K562 (cell line): Measurements from ENCODE around the gene THEM5. TPM values are rescaled to one million over a fixed set of nuclear protein-coding genes. Genes with fewer than 3 reads are reported as not detected.

ENCODE experiments used
- BRCA1 ChIP-seq, 2 experiments: fragments of 450-650 bp in 1 of 2; sonication (generic) in 1 of 2; formaldehyde crosslinking in 1 of 2; IDR thresholded peaks; 2 replicates each; pipeline versions ENCODE4 v1.5.0 to v1.6.1; 2017 to 2020; ENCODE audit warnings: mild to moderate bottlenecking in 1 of 2, missing genetic modification reagents in 1 of 2
- CEBPG ChIP-seq, 3 experiments: fragments of 200-800 bp in 1 of 3; sonication (Bioruptor generic) in 1 of 3; sonication (generic) in 1 of 3; formaldehyde crosslinking in 1 of 3; IDR thresholded peaks in 2 of 3; conservative IDR thresholded peaks in 1 of 3; 2 replicates each; pipeline versions ENCODE4 v1.6.1 to v1.8.0; 2016 to 2022; ENCODE audit warnings: missing compliant biosample characterization in 2 of 3, missing genetic modification characterization in 2 of 3, mild to moderate bottlenecking in 1 of 3, missing genetic modification reagents in 1 of 3
- COPS2 ChIP-seq: fragments of 450-650 bp; conservative IDR thresholded peaks from 2 replicates; pipeline ENCODE4 v1.6.1; 2016; ENCODE audit warnings: mild to moderate bottlenecking, moderate library complexity
- CREBBP ChIP-seq: IDR thresholded peaks from one replicate; pipeline ENCODE4 v1.6.1; 2012; ENCODE audit warnings: low read depth, mild to moderate bottlenecking, control low read depth, inconsistent platforms, low read length
- FIP1L1 ChIP-seq: fragments of 200-400 bp; formaldehyde crosslinking; IDR thresholded peaks from 2 replicates; pipeline ENCODE4 v1.6.1; 2018; ENCODE audit warnings: mild to moderate bottlenecking, low read depth, low read length; ENCODE audit not compliant: poor library complexity, severe bottlenecking
- FOXM1 ChIP-seq, 2 experiments: fragments of 450-650 bp in 1 of 2; sonication (generic) in 1 of 2; formaldehyde crosslinking in 1 of 2; IDR thresholded peaks; 2 replicates each; pipeline versions ENCODE4 v1.6.1 to v1.9.0; 2017 to 2022; ENCODE audit warnings: low read depth in 2 of 2, mild to moderate bottlenecking in 2 of 2, missing genetic modification reagents in 1 of 2, moderate library complexity in 1 of 2
- HMG20A ChIP-seq: fragments of 450-650 bp; formaldehyde crosslinking; conservative IDR thresholded peaks from 2 replicates; pipeline ENCODE4 v1.4.0; 2020; ENCODE audit warnings: mild to moderate bottlenecking, mixed read lengths
- LCOR ChIP-seq: sonication (generic); formaldehyde crosslinking; IDR thresholded peaks from 2 replicates; pipeline ENCODE4 v1.8.0; 2022; ENCODE audit warnings: mild to moderate bottlenecking, missing genetic modification reagents
- LEF1 ChIP-seq: fragments of 450-650 bp; IDR thresholded peaks from 2 replicates; pipeline ENCODE4 v1.6.1; 2016; ENCODE audit warnings: mild to moderate bottlenecking
- PURB ChIP-seq: sonication (generic); formaldehyde crosslinking; IDR thresholded peaks from 2 replicates; pipeline ENCODE4 v1.9.0; 2021; ENCODE audit warnings: low read depth, mild to moderate bottlenecking, missing genetic modification reagents
- XRCC4 ChIP-seq: IDR thresholded peaks from one replicate; pipeline ENCODE4 v1.6.1; 2011; ENCODE audit not compliant: insufficient read depth, insufficient read length; ENCODE audit errors: extremely low read depth
- ZBTB8A ChIP-seq: fragments of 450-650 bp; IDR thresholded peaks from 2 replicates; pipeline ENCODE4 v1.6.1; 2018; ENCODE audit warnings: mild to moderate bottlenecking, moderate library complexity; ENCODE audit not compliant: partially characterized antibody
- ZNF347 ChIP-seq: fragments of 450-650 bp; formaldehyde crosslinking; IDR thresholded peaks from 2 replicates; pipeline ENCODE4 v1.4.0; 2020; ENCODE audit warnings: low read depth, mild to moderate bottlenecking, moderate library complexity
- polyA plus RNA-seq, 8 experiments: library from polyadenylated mRNA; depleted of rRNA in 4 of 8; stranded (reverse) in 5 of 8; unstranded in 3 of 8; fragments of >200 nt; fragmentation: Nextera tagmentation in 2 of 8; fragmentation: Illumina TruSeq in 1 of 8; extraction: Ambion mirVana in 2 of 8; extraction: Trizol in 1 of 8; gene quantifications; 2 replicates each; pipeline versions ENCODE4 v1.2.1 to v1.2.3, GENCODE V29; 2011 to 2014; ENCODE audit warnings: inconsistent platforms in 1 of 8, missing spikeins in 1 of 8
- total RNA-seq, 7 experiments: library from RNA; depleted of rRNA in 6 of 7; stranded (reverse); fragments of >200 nt in 6 of 7; fragmentation: Illumina TruSeq in 2 of 7; extraction: Trizol in 2 of 7; gene quantifications; 2 replicates each; pipeline versions ENCODE4 v1.2.1 to v1.2.3, GENCODE V29; 2011 to 2021; ENCODE audit warnings: low replicate concordance in 1 of 7
- TF ChIP-seq, protein P1 (sequence below), 2 experiments: fragments of 450-650 bp in 1 of 2; sonication (generic) in 1 of 2; formaldehyde crosslinking in 1 of 2; IDR thresholded peaks in 1 of 2; conservative IDR thresholded peaks in 1 of 2; 2 replicates each; pipeline versions ENCODE4 v1.6.1 to v1.8.1; 2016 to 2023; ENCODE audit warnings: mild to moderate bottlenecking in 2 of 2, moderate library complexity in 2 of 2, inconsistent platforms in 1 of 2, missing genetic modification reagents in 1 of 2
- TF ChIP-seq, protein P2 (sequence below): IDR thresholded peaks from 2 replicates; pipeline ENCODE4 v1.6.1; 2016; ENCODE audit warnings: missing genetic modification characterization, missing compliant biosample characterization
- TF ChIP-seq, protein P3 (sequence below): fragments of 450-650 bp; formaldehyde crosslinking; IDR thresholded peaks from 2 replicates; pipeline ENCODE4 v1.4.0; 2020; ENCODE audit warnings: mild to moderate bottlenecking
- TF ChIP-seq, protein P4 (sequence below): sonication (generic); formaldehyde crosslinking; IDR thresholded peaks from 2 replicates; pipeline ENCODE4 v1.8.0; 2022; ENCODE audit warnings: missing genetic modification reagents, mild to moderate bottlenecking, borderline replicate concordance
- TF ChIP-seq, protein P5 (sequence below), 2 experiments: IDR thresholded peaks; 2 replicates each; pipeline ENCODE4 v1.6.1; 2011; ENCODE audit warnings: borderline replicate concordance in 1 of 2, control low read depth in 1 of 2, low read depth in 1 of 2, low read length in 1 of 2, mild to moderate bottlenecking in 1 of 2, mixed read lengths in 1 of 2, moderate library complexity in 1 of 2; ENCODE audit not compliant: insufficient read depth in 1 of 2, insufficient read length in 1 of 2, poor library complexity in 1 of 2, severe bottlenecking in 1 of 2; ENCODE audit errors: extremely low read depth in 1 of 2

THEM5 gene
- total and polyA plus RNA-seq, 9 of the 15 experiments (the other 6 are each of a cell fraction or from before 2014, with no cell fraction given) = not detected

DNA sequence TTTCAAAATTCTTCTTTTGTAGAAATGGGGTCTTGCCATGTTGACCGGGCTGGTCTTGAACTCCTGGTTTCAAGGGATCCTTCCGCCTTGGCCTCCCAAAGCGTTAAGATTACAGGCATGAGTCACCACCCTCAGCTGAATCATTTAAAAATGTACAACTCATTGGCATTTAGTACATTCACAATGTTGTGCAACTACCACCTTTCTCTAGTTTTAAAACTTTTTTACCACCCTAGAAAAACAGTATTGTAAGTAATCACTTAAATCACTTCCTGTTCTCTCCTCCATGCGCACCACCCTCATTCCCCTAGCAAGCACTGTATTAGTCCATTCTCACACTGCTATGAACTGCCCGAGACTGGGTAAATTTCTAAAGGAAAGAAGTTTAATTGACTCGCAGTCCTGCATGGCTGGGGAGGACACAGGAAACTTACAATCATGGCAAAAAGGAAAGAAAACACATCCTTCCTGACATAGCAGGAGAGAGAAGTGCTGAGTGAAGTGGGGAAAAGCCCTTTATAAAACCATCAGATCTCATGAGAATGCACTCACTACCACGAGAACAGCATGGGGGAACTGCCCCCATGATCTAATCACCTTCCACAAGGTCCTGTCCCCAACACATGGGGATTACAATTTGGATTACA is 14.4 kb upstream of the THEM5 start (continued):
- TF ChIP-seq CREBBP = no peak
- TF ChIP-seq XRCC4 = no peak
- TF ChIP-seq, protein P1, sequence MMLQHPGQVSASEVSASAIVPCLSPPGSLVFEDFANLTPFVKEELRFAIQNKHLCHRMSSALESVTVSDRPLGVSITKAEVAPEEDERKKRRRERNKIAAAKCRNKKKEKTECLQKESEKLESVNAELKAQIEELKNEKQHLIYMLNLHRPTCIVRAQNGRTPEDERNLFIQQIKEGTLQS (IDR thresholded peaks at IDR 0.05) = peak; percentile 72
- TF ChIP-seq, protein P1 (CRISPR knock-in tag; conservative IDR thresholded peaks at IDR 0.05) = no peak
- TF ChIP-seq, protein P2, sequence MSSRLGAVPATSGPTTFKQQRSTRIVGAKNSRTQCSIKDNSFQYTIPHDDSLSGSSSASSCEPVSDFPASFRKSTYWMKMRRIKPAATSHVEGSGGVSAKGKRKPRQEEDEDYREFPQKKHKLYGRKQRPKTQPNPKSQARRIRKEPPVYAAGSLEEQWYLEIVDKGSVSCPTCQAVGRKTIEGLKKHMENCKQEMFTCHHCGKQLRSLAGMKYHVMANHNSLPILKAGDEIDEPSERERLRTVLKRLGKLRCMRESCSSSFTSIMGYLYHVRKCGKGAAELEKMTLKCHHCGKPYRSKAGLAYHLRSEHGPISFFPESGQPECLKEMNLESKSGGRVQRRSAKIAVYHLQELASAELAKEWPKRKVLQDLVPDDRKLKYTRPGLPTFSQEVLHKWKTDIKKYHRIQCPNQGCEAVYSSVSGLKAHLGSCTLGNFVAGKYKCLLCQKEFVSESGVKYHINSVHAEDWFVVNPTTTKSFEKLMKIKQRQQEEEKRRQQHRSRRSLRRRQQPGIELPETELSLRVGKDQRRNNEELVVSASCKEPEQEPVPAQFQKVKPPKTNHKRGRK = 0 out of 2 replicates have a peak, but pooled peaks have one; percentile 4
- no peak for TF ChIP-seq COPS2
- no peak for TF ChIP-seq LEF1
- TF ChIP-seq PURB (CRISPR knock-in tag) = no peak
- no peak for TF ChIP-seq BRCA1 (IDR thresholded peaks at IDR 0.05)
- no peak for TF ChIP-seq BRCA1 (CRISPR knock-in tag; IDR thresholded peaks at IDR 0.05)
- TF ChIP-seq, protein P3, sequence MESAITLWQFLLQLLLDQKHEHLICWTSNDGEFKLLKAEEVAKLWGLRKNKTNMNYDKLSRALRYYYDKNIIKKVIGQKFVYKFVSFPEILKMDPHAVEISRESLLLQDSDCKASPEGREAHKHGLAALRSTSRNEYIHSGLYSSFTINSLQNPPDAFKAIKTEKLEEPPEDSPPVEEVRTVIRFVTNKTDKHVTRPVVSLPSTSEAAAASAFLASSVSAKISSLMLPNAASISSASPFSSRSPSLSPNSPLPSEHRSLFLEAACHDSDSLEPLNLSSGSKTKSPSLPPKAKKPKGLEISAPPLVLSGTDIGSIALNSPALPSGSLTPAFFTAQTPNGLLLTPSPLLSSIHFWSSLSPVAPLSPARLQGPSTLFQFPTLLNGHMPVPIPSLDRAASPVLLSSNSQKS (CRISPR knock-in tag) = no peak
- no peak for TF ChIP-seq FIP1L1
- TF ChIP-seq, protein P4, sequence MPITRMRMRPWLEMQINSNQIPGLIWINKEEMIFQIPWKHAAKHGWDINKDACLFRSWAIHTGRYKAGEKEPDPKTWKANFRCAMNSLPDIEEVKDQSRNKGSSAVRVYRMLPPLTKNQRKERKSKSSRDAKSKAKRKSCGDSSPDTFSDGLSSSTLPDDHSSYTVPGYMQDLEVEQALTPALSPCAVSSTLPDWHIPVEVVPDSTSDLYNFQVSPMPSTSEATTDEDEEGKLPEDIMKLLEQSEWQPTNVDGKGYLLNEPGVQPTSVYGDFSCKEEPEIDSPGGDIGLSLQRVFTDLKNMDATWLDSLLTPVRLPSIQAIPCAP (CRISPR knock-in tag) = no peak
- TF ChIP-seq, protein P5, sequence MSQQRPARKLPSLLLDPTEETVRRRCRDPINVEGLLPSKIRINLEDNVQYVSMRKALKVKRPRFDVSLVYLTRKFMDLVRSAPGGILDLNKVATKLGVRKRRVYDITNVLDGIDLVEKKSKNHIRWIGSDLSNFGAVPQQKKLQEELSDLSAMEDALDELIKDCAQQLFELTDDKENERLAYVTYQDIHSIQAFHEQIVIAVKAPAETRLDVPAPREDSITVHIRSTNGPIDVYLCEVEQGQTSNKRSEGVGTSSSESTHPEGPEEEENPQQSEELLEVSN (IDR thresholded peaks at IDR 0.05; ENCODE audit: borderline replicate concordance in 1 of 2, extremely low read depth in 1 of 2, insufficient read depth in 1 of 2, insufficient read length in 1 of 2, low read depth in 1 of 2, low read length in 1 of 2, poor library complexity in 1 of 2, severe bottlenecking in 1 of 2) = no peak
- TF ChIP-seq HMG20A (CRISPR knock-in tag) = no peak
- TF ChIP-seq CEBPG (CRISPR knock-in tag; IDR thresholded peaks at IDR 0.05) = no peak
- peak; percentile 25 to 78; a peak in 2 of 4 replicates for TF ChIP-seq CEBPG (tag; conservative IDR thresholded peaks at IDR 0.05 in 1 of 2, IDR thresholded peaks at IDR 0.05 in 1 of 2)
- peak; percentile 35; the same call in 1 of the 2 replicates for TF ChIP-seq FOXM1 (IDR thresholded peaks at IDR 0.05; ENCODE audit: low read depth)
- no peak for TF ChIP-seq FOXM1 (CRISPR knock-in tag; IDR thresholded peaks at IDR 0.05; ENCODE audit: low read depth)
- no peak for TF ChIP-seq ZBTB8A
- no peak for TF ChIP-seq LCOR (CRISPR knock-in tag)
- no peak for TF ChIP-seq ZNF347
